GM19240 (cell line): Measurements from ENCODE around the gene INTS6L.

Experiments used
- DNase-seq: peaks from one replicate; pipeline ENCODE4 v3.0.0; 2011; ENCODE audit warnings: low spot score; ENCODE audit not compliant: insufficient read length

The INTS6L gene, protein sequence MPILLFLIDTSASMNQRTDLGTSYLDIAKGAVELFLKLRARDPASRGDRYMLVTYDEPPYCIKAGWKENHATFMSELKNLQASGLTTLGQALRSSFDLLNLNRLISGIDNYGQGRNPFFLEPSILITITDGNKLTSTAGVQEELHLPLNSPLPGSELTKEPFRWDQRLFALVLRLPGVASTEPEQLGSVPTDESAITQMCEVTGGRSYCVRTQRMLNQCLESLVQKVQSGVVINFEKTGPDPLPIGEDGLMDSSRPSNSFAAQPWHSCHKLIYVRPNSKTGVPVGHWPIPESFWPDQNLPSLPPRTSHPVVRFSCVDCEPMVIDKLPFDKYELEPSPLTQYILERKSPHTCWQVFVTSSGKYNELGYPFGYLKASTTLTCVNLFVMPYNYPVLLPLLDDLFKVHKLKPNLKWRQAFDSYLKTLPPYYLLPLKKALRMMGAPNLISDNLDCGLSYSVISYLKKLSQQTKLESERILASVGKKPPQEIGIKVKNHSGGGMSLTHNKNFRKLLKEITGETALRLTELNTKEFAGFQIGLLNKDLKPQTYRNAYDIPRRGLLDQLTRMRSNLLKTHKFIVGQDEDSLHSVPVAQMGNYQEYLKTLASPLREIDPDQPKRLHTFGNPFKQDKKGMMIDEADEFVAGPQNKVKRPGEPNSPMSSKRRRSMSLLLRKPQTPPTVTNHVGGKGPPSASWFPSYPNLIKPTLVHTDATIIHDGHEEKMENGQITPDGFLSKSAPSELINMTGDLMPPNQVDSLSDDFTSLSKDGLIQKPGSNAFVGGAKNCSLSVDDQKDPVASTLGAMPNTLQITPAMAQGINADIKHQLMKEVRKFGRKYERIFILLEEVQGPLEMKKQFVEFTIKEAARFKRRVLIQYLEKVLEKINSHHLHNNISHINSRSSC

DNA sequence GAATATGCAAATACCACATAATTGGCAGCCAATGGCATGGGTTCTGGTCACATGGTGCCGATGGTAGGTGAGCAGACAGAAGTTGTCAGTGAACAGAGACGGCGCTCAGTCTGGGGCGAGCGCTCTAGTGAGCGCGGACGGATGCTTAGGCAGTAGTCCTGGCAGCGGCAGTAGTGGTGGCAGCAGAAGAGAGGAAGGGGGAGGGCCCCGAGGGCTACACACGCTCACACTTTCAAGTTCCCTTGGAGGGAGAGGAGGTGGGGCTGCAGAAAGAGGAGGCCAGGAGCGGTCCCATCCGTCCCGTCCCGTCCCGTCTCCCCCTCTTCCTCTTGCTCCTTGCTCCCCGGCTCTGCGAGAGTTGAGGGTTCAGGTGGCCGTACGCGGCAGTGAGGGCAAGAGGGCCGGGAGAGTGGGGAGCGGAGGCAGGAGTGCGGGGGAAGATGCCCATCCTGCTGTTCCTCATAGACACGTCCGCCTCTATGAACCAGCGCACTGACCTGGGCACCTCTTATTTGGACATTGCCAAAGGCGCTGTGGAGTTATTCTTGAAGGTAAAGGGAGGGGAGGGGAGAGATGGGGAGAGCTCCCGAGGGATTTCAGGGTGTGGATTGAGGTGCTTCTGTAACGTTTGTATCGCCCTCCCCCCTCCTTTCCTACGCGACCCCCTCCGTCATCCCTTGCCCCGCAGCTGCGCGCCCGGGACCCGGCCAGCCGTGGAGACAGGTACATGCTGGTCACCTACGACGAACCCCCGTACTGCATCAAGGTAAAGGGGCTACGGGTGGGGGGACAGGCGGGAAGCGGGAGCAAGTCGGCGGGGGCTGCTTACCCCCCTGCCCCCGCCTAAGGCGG, at the start of gene INTS6L:
TSS of gene INTS6L (plus strand) at position 108 of the 852 bp plus-strand sequence. CDS start at position 441, 333 bp downstream.
- peak; percentile 45 for DNase-seq

DNA sequence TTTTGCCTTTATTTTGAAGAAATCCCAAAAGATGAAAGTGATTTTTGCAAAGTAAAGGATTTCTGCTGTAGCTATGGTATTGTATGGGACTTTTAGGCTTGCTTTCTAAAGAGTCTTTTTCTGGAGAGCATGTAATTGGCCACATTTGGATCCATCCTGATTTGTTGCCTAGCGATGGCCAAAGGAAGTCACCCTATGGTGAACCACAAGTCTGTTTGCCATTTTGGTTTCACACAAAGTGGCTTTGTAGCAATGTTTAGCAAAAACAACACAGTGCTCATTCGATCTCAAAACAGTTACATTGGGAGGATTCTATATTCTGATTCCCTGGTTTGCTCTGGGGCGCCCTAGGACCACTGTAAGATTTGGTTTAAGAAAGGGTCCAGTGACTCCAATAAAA, 44.1 kb upstream of the INTS6L start:
- no peak for DNase-seq

DNA sequence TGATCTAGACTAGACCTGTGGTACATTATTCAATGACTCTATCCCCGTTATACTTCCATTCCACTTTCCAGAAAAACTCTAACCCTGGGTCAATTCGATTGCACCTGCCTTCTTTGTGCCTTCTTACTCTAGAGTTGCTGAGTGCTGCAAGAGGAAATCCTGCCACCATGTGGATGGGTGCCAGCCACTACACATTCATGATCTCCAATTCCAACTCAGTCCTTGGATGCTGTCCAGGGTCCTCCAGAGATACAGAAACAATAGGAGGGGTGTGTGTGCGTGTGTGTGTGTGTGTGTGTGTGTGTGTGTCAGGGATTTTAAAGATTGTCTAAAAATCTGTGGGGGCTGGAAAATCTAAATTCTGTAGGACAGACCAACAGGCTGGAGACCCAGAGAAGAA, 42.9 kb upstream of the INTS6L start:
- no peak for DNase-seq

DNA sequence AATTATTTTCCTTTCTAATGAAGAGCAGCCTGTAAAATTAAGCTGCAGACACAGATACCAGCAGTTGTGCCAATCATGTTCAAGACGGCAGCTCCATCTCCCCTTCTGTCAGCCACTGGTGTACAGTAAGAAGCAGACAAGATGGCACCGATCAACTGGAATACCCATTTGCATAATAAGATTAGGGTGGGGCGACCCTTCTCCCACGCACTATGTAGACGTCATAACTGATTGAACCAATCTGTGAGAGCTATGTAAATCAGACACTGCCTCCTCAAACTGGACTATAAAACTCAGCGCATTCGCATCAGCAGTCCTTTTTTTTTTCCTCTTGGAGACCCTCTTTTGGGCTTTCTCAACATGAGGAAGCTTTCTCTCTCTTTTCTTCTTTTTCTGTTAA, 40.4 kb upstream of the INTS6L start:
- DNase-seq = no peak

DNA sequence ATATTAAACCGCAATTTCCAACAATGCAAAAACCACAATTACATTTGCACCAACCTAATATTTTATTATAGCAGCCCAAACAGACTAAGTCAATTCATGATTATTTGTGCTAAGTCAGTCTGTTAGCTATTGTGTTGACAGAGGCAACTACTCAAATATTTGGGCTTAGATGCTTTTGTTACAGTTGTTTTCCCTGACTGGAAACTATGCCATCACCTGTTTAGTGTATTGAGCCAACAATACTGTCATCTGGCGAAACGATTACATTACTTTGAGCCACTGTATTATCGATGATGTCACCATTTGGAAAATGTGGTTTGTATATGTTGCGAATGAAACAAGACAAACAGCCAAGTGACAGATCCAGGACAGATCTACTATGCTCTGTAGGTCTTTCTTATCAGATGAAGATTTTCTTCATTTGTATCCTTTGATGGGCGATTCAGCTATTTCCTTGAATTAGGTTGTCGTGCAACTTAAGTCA, 38.7 kb upstream of the INTS6L start:
- no peak for DNase-seq

DNA sequence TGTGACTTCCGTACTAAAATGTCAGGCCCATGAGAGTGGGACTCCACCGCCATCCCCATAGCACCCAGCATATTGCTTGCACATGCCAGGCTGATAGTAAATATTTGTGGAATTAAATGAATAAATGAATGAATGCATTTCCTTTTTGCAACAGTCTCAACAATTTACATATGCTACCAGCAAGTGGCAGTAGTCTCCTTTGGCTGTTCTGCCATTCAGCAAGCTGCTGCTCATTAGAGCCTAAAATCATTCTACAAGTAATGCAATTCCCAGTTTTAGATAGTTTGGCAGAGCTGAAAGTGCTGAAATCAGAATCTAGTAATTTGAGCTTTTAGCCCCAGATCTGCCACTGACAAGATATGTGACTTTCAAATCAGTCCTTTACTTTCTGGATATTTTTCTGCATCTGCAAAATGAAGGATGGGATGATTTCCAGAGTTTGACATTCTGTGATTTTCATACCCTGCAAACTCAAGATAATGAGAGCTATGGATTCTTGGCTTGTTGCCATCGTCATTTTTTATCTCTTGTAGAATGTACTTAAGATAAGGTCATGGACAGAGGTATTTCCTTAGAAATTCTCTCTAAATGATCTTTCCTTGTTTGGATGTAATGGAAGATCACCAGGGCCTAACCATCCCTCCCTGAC, 35.7 kb upstream of the INTS6L start:
- no peak for DNase-seq

DNA sequence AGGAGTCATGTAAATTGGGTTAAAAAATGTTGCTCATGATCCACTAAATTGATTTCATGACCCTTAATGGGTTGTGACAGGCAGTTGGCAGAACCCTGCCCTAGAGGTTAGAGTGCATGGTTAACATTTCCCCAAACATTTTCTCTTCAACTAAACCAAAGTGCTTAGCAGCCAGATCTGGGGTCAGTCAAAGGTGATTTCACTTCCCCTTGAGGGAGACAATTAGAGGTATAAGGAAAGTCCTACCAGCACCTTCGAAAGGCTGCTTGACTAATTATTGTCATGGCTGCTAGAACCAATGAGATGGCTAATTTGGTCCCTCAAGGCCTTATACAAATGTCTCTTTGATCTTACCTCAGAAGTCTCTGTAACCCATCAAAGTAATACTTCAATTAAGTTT, 30.9 kb upstream of the INTS6L start:
- peak; percentile 13 for DNase-seq

DNA sequence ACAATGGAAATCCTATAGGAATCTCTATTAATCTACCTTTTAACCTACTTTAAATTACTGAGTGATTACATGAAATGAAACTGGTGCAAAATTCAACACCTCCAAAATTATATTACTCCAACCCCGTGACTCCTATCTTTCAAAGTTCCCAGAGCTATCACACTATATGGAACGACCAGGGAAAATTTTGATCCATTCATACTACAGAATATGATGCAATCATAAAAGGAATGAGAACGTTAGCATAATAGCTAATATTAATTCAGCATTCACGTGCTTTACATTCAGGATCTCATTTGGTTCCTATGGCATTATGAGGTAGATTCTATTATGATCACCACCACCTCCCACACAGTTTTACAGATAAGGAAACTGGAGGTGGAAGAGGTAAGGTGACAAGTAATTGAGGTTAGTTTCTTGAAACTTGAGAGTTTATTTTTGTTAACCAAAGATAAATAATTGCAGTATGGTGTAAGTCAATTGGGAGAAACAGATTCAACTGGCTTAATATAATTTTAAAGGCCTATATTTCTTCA, 29.4 kb upstream of the INTS6L start:
- no peak for DNase-seq

DNA sequence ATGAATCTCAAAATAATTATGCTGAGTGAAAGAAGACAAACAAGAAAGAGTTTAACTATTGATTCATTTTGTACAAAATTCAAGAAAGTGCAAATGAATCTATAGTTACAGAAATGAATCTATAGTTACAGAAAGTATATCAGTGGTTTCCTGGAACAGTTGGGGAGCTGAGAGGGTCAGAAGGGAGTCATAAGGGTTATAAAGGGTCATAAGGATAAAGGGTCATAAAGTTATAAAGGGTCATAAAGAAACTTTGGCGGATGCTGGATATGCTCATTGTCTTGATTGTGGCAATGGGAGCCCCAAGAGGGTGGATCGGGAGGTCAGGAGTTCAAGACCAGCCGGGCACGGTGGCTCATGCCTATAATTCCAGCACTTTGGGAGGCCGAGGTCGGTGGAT, 26.0 kb upstream of the INTS6L start:
- DNase-seq = no peak

DNA sequence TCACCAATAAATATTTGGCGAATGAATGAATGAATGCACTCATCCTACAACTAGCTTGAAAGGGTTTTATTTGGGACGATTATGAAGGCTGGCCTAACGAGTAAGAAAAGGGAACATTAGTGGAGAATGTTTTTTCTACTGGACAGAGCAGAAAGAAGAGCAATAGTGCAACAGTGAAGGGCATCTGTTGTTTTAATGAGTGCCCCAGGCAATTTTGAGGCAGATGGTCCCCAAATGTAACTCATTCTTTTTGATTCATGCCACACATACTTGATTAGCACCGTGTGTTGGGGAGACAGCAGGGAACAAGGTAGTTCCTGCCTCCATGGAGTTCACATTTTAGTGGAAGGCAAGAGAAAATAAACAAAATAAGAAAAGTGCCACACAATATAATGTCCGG, 22.7 kb upstream of the INTS6L start:
- DNase-seq = no peak

DNA sequence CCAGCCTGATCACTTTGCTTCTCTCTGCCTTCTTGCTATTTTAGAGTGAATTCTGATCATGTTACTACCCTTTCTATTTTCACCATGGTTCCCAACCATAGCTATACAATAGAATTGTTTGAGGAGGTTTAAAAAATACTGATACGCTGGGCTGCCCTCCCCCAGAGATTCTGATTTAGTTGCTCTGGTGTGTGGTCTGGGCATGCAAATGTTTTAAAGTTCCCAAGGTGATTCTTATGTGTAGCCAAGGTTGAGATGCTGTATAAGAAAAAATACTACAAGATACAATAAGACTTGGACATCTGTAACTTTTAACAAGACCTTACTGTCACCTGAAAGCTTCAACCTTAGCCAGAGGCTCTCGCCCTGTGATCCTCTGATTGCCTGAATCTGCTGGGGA, 22.2 kb upstream of the INTS6L start:
- no peak for DNase-seq

DNA sequence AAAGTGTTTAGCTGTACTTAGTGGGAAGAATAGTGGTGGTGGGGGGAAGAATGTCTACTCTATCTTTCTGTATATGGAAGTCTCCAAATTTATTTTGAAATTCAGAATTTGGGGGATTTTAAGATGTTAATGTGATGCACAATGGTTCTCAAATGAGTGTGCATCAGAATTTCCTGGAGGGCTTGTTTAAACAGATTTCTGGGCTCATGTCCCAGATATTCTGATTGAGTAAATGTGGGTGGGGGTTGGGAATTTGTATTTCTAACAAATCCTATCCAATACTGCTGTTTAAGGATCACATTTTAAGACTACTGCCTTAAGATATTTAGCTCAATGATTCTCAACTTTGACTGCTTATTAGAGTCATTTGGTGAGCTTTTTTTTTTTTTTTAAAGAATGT, 15.1 kb upstream of the INTS6L start:
- no peak for DNase-seq

DNA sequence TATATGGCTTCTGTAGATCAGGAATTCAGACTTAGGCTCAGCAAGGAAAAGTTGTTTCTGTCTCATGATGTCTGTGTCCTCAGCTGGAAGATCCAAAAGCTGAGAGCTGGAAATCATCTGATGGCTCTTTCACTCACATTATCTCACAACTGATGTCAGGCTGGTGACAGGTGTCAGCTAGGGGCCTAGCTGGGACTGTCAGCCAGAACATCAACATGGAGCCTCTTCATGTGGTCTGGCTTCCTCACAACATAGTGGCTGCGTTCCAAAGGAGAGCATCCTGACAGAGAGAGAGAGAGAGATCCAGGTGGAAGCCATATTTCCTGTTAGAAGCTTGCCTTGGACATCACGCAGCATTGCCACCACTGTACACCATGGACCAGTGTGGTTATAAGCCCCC, 10.6 kb upstream of the INTS6L start:
- DNase-seq = no peak

DNA sequence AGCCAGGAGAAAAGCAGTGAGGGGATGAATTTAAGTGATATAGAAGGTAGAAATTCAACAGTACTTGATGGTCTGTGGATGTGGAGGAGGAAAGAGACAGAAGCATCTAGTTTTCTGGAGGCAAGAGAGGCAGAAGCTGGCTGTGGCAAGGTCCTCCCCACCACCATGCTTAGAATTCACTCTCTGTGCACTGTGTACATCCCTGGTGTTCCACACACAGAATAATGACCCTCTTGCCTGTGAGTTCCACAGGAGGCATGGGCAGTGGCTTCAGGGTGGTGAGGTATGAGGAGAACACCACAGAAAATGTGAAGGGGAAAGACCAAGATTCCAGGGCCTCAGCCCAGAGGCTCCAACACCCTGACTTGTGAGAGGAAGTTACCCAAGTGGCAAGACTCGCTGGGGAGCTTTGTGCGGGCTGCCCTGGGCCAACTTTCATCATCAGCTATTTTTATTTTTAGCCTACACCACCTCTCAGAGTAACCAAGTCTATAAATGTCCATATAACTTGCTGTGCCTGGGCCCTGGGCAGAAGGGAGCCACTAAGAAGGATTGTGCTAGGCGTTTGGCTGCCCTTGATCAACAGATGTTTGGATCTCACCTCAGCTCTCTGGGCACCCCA, 7.8 kb upstream of the INTS6L start:
- no peak for DNase-seq

DNA sequence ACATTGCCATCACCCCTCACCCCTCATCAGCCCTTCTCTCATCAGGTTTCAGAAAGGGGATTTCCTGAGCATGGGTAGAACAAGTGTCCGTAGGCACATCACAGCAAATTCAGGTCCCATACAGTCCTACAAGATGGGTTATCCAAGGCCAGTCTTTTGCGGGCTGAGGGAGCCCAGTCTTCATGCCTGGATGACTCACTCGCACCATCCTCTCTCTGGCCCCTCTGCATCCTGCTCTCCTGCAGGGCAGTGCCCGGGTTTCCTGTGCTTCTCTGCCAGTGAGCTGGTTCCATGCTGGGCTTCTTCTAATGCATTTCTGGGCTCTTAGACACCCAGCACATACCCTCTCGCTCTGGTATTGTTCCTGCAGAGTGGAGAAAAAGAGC, 7.3 kb upstream of the INTS6L start:
- no peak for DNase-seq

DNA sequence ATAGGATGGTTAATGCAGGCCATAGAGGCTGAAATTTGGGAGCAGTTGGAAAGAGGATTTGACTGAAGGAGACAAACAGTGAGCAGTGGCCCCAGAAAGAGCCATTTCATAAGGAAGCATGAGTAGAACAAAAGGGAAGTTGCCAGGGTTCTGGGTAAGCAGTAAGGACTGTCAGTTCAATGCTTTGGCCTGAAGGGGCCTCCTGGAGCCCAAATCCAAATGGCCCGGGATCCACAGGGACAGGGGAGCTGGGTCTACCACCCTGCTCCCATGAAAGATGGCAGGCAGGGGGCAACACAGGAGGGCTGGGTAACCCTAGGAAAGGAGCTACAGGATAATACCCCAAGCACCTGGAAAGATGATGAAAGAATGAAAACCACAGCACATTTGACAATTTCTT, 4.1 kb upstream of the INTS6L start:
- no peak for DNase-seq

DNA sequence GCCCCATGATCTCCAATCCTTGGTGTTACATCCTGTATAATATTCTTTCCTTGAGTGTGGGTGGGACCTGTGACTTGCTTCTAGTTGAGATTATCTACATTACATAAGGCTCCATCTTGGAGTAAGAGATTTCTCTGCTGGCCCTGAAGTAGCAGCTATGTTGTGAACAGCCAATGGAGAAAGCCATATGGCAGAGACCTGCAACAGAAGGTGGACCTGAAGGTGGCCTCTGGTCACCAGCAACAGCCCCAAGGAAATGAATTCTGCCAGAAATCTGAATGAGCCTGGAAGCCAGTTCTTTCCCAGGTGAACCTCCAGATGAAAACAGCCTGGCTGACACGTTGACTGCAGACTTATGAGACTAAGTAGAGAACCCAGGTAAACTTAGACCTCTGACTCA, 2.3 kb upstream of the INTS6L start:
- no peak for DNase-seq

DNA sequence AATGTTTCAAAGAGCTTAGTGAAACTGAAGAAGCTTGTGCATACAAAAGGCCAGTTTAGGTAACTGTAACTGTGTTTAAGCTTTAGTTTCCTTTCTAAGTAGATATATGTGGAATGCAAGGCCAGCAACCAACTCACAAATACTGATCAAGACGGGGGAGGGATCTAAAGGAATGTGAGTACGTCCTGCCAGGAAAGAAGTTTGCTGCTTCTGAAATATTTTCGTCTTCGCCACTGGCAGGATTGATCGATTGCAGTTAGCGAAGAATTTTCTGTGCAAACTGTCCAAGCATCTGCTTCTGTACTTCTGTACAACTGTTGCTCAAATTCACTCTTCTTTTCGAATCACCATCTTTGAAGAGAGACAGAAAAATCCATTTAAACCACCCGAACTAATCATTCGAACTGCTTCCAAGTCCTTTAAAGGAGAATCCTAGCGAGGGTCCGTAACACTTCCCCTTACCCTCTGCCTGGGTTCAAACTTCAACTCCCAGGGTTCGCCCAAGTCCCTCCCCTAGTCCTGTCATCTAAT, 373 bp upstream of the INTS6L start:
- no peak for DNase-seq

DNA sequence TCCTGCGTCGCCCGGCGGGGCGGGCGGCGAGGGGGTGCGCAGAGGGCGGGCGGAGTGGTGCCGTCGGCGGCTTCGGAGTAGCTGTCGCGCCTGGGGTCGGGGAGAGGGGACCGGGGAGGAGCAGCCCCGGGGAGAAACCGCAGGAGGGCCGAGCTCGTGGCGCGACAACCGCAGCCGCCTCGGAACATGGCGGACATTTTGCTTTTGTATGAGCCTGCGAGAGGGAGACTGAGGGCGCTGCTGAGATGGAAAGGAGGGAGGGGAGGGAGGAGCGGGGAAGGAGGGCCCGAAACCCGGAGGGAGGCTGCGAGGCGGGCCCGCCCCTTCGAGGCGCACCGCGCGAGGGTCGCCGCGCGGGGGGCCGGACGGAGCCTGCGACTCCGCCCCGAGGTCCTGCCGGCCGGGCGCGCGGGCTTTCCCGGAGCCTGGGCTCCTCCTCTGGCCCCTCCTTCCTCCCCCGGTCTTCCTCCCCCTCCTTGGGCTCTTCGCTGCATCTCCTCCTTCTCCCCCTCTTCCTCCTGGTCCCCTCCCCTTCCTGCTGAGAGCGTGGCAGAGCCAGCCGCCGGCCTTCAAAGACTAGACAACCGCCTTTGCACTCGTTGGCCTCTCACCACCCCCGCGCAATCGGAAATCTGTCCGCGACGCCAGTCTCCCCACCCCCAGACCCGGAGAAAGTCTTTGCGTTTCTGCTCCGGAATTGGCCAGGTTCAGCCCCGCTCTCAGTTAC, 1.1 kb downstream of the INTS6L start:
- DNase-seq = peak; percentile 15
